ENCODE measurements around the gene NEK7.
"Not testable (repeated sequence)": the region's sequence is repeated elsewhere in the genome, so short reads cannot be mapped to it uniquely, and the experiment has no call there.

The NEK7 gene

DNA sequence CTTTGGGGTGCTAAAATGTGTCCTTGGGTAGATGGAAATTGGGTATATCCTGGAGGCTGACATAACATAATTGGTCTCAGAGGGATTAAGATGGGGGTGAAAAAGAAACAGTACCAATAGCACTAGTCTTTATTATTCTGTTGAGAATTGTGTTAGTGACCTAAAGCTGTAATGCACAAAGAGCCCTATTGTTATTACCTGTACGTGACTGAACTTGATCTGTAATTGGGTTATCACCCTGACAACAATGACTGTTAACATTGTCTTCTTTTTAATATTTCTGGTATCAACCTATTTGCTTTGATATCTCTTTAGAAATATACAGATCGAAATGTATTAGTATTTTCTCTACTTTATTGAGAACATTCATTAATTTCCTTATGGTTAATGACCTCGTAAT, 147.6 kb downstream of the NEK7 start:
- no peaks in the 10 kb centered on the region for H3K27me3 ChIP-seq (ENCODE audit: low read length)
- no peaks in the 10 kb centered on the region for H3K9me2 ChIP-seq (replicated peaks; ENCODE audit: insufficient read depth, low read length)
- no peak overlapping the region for H3K9ac ChIP-seq (ENCODE audit: low read length)
- H3K27ac ChIP-seq (ENCODE audit: low read depth, low read length), result no peak overlapping the region
- no peak overlapping the region for H3K4me2 ChIP-seq (ENCODE audit: low read depth, low read length, poor library complexity, severe bottlenecking)
- H3K36me3 ChIP-seq (ENCODE audit: low read length), result no peaks in the 10 kb centered on the region
- no peaks in the 10 kb centered on the region for H3K9me3 ChIP-seq (ENCODE audit: insufficient read depth, low read length)
- H3K4me3 ChIP-seq (ENCODE audit: insufficient read depth, low read length, poor library complexity, severe bottlenecking), result no peak overlapping the region
- no peak overlapping the region for H2AFZ ChIP-seq (ENCODE audit: low read depth, low read length, severe bottlenecking)
- TF ChIP-seq, protein P1, sequence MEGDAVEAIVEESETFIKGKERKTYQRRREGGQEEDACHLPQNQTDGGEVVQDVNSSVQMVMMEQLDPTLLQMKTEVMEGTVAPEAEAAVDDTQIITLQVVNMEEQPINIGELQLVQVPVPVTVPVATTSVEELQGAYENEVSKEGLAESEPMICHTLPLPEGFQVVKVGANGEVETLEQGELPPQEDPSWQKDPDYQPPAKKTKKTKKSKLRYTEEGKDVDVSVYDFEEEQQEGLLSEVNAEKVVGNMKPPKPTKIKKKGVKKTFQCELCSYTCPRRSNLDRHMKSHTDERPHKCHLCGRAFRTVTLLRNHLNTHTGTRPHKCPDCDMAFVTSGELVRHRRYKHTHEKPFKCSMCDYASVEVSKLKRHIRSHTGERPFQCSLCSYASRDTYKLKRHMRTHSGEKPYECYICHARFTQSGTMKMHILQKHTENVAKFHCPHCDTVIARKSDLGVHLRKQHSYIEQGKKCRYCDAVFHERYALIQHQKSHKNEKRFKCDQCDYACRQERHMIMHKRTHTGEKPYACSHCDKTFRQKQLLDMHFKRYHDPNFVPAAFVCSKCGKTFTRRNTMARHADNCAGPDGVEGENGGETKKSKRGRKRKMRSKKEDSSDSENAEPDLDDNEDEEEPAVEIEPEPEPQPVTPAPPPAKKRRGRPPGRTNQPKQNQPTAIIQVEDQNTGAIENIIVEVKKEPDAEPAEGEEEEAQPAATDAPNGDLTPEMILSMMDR (IDR thresholded peaks at IDR 0.05; ENCODE audit: insufficient read depth, low read length, poor library complexity, severe bottlenecking), result no peak
- no peak for TF ChIP-seq EZH2phosphoT487 (conservative IDR thresholded peaks at IDR 0.05; ENCODE audit: low read length)
- H3F3A ChIP-seq (ENCODE audit: insufficient read depth), result no peaks in the 10 kb centered on the region
- H4K20me1 ChIP-seq (ENCODE audit: low read depth, low read length), result no peaks in the 10 kb centered on the region
- no peaks in the 10 kb centered on the region for H3K79me2 ChIP-seq (ENCODE audit: insufficient read depth, low read length)

DNA sequence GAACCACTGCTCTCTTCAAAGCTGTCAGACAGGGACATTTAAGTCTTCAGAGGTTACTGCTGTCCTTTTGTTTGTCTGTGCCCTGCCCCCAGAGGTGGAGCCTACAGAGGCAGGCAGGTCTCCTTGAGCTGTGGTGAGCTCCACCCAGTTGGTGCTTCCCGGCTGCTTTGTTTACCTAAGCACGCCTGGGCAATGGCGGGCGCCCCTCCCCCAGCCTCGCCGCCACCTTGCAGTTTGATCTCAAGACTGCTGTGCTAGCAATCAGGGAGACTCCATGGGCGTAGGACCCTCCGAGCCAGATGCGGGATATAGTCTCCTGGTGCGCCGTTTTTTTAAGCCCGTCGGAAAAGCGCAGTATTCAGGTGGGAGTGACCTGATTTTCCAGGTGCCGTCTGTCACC, 158.0 kb downstream of the NEK7 start:
- H3K27ac ChIP-seq (ENCODE audit: low read depth, low read length); H3K9me3 ChIP-seq (ENCODE audit: insufficient read depth, low read length); H4K20me1 ChIP-seq (ENCODE audit: low read depth, low read length); H3K9me2 ChIP-seq (replicated peaks; ENCODE audit: insufficient read depth, low read length); H3K9ac ChIP-seq (ENCODE audit: low read length); H3F3A ChIP-seq (ENCODE audit: insufficient read depth); H3K4me2 ChIP-seq (ENCODE audit: low read depth, low read length, poor library complexity, severe bottlenecking); H3K27me3 ChIP-seq (ENCODE audit: low read length); H3K79me2 ChIP-seq (ENCODE audit: insufficient read depth, low read length); H3K36me3 ChIP-seq (ENCODE audit: low read length); H3K4me3 ChIP-seq (ENCODE audit: insufficient read depth, low read length, poor library complexity, severe bottlenecking); H2AFZ ChIP-seq (ENCODE audit: low read depth, low read length, severe bottlenecking): not testable (repeated sequence)

DNA sequence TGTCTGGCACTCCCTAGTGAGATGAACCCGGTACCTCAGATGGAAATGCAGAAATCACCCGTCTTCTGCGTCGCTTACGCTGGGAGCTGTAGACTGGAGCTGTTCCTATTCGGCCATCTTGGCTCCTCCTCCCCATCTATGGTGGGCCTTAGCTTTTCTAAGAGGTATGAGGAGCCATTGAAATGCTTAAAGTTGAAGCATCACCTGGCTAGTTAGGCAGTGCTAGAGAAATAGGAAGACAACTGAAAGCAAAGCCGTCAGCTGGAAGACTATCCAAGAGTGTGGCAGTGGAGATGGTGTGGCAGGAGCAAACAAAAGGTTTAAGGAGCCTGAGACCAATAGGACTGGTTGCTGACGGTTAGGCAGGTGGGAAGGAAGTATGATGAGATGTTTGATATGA, 158.5 kb downstream of the NEK7 start:
- not testable (repeated sequence) for H3K4me3 ChIP-seq (ENCODE audit: insufficient read depth, low read length, poor library complexity, severe bottlenecking); H3F3A ChIP-seq (ENCODE audit: insufficient read depth); H4K20me1 ChIP-seq (ENCODE audit: low read depth, low read length); H3K27ac ChIP-seq (ENCODE audit: low read depth, low read length); H3K4me2 ChIP-seq (ENCODE audit: low read depth, low read length, poor library complexity, severe bottlenecking); H2AFZ ChIP-seq (ENCODE audit: low read depth, low read length, severe bottlenecking); H3K9me2 ChIP-seq (replicated peaks; ENCODE audit: insufficient read depth, low read length); H3K9me3 ChIP-seq (ENCODE audit: insufficient read depth, low read length); H3K79me2 ChIP-seq (ENCODE audit: insufficient read depth, low read length); H3K36me3 ChIP-seq (ENCODE audit: low read length); H3K27me3 ChIP-seq (ENCODE audit: low read length); H3K9ac ChIP-seq (ENCODE audit: low read length)

DNA sequence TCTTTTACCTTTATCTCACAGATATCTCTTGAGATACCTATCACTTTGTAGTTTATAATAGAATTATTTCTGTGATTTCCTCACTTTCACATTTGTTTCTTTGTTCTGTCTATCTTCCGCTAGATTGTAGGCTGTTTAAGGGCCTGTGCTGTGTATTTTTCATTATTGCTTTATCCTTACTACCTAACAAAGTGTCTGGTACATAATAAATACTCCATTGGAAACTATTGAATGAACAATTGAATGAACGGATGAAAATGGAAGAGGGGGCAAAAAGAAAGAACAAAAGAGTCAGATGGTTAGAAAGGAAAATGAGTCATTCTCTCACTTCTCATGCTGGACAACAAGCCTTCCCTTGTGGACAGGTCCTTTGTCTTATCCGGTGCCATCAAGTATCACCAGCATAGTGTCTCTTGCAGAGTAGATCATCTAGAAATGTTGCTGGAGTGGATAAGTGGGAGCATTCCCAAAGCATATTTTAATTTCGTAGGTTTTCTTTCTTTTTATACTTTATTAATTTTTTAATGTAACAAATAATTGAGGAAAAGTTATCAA, 159.8 kb downstream of the NEK7 start:
- H3K4me3 ChIP-seq (ENCODE audit: insufficient read depth, low read length, poor library complexity, severe bottlenecking), result no peak overlapping the region
- no peaks in the 10 kb centered on the region for H3K36me3 ChIP-seq (ENCODE audit: low read length)
- H2AFZ ChIP-seq (ENCODE audit: low read depth, low read length, severe bottlenecking), result no peak overlapping the region
- H3K9me3 ChIP-seq (ENCODE audit: insufficient read depth, low read length), result no peaks in the 10 kb centered on the region
- no peak overlapping the region for H3K9ac ChIP-seq (ENCODE audit: low read length)
- no peak overlapping the region for H3K4me2 ChIP-seq (ENCODE audit: low read depth, low read length, poor library complexity, severe bottlenecking)
- no peaks in the 10 kb centered on the region for H3F3A ChIP-seq (ENCODE audit: insufficient read depth)
- H4K20me1 ChIP-seq (ENCODE audit: low read depth, low read length), result no peaks in the 10 kb centered on the region
- no peaks in the 10 kb centered on the region for H3K9me2 ChIP-seq (replicated peaks; ENCODE audit: insufficient read depth, low read length)
- H3K27me3 ChIP-seq (ENCODE audit: low read length), result no peaks in the 10 kb centered on the region
- TF ChIP-seq EZH2phosphoT487 (conservative IDR thresholded peaks at IDR 0.05; ENCODE audit: low read length), result no peak
- TF ChIP-seq, protein P1 (IDR thresholded peaks at IDR 0.05; ENCODE audit: insufficient read depth, low read length, poor library complexity, severe bottlenecking), result no peak
- no peak overlapping the region for H3K27ac ChIP-seq (ENCODE audit: low read depth, low read length)
- H3K79me2 ChIP-seq (ENCODE audit: insufficient read depth, low read length), result no peaks in the 10 kb centered on the region
